ENCODE results near the gene ZIM2.
"Not testable (repeated sequence)": the region's sequence is repeated elsewhere in the genome, so short reads cannot be mapped to it uniquely, and the experiment has no call there.

ZIM2 gene

DNA sequence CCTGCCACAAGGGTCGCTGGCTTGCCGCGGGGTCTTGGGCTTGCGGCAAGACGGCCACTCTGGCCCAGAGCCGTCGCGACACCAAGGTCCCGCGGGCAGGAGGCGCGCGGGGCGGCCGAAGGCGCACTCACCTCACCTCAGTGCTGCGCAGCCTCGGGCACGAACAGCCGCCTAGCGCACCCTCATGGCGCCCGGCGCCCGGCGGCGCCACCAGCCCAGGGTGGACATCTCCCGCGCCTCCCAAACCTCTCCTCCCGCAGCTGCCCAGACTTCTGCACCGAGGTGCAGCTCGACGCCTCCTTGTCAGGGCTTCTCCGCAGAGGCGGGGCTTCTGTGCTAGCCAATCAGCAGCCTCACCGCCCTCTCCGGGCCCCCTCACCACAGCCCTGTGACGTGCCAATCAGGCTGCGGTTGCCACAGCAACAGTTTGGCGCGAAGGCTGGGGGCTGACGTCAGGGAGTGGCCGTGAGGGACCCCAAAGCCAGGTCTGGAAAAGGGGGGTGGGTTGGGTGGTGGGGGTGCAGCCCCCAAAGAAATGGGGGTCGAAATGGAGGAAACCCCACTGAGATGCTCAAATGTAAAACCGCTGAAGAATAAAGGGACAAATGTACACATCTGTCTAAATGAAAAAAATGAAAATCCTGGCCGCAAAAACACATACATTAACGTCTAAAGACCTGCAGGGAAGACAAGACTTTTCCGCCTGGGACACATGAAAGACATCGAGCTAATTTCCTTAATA, at the start of gene ZIM2, which contains the start of gene PEG3:
TSS of gene ZIM2 (minus strand) at position 276 of the 742 bp plus-strand sequence. CDS start 16,449 bp downstream, outside the sequence.
TSS of gene PEG3 (minus strand) at position 276 of the 742 bp plus-strand sequence. CDS start 16,071 bp downstream, outside the sequence.
- DNase-seq = no peak

DNA sequence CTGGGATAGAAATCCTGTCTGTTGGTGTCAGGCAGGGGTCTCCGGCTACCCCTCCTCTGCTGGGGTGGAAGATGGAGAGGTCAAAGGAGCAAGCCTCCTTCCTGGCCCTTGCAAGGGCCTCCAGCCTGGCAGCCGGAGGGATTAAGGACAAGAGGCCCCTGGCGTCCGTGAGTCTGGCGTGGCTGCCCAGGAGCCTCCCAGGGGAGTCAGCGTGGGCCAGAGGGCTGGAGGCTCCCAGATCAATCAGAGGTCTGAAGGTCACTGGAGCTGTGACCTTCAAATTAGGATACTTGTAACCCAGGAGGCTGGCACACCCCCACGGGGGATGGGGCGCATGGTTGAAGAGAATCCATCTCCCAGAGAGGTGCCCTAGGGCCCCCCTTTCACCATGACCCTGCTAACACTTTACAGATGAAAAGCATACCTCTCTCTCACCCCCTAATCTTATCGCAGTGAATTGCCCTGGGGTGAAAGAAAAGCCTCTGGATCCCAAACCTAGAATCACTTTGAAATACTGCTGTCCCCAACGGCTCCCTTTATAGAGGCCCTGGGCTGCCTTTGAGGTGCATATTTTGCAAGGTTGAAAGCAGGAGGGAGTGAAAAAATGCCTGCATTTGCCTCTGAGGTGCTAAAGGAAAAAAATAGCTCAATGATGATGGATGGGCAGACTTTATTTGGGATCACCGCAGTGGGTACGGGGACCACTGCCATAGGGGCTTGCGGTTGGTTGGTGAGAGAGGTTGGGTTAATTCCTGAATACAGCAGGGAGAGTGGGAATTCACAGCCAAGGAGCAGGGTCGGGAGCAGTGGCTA, 44.9 kb upstream of the ZIM2 start:
- DNase-seq = no peak

DNA sequence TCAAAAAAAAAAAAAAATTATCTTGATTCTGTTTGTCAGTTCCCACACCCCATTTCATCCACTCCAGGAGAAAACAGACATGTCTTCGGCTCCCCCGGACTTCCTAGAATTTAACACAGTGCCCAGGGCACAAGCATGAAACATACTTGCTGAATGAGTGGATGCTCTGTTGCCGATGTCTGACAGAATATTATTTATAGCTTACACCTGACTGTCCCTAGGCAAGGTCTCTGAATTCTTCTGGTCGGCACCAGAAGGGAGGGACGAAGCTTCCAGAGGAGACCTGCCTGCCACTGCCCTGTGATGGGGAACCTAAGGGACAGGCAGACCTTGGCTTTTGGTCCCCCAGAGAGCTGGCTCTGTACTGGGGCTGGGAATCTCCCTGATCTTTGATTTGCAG, 43.9 kb upstream of the ZIM2 start:
- DNase-seq = no peak

DNA sequence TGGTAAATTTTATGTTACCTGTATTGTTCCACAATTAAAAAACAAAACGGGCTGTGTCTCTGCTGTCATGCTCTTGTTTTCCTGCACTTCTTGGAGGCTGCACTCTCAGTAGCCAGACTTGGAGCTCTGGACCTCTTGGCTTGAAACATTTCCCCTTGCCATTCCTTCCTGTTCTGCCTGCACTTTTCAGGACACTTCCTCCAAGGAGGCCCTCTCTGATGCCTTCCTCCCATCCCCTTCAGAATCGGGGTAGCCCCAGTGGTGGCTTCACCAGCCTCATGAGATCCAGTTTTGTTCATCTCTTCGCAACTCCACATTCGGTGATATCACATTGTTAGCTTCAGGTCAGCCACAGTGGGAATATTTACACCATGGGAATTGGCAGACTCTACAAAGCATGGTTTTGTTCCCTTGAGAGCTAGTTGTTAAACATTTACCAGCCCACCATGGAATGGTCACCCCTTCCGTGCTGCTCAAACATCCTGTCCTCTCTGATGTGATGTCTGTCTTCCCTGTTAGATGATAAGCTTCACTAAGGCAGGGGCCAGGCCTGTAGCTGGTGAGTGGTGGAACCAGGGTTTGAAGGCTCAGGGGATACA, 40.2 kb upstream of the ZIM2 start:
- DNase-seq = no peak

DNA sequence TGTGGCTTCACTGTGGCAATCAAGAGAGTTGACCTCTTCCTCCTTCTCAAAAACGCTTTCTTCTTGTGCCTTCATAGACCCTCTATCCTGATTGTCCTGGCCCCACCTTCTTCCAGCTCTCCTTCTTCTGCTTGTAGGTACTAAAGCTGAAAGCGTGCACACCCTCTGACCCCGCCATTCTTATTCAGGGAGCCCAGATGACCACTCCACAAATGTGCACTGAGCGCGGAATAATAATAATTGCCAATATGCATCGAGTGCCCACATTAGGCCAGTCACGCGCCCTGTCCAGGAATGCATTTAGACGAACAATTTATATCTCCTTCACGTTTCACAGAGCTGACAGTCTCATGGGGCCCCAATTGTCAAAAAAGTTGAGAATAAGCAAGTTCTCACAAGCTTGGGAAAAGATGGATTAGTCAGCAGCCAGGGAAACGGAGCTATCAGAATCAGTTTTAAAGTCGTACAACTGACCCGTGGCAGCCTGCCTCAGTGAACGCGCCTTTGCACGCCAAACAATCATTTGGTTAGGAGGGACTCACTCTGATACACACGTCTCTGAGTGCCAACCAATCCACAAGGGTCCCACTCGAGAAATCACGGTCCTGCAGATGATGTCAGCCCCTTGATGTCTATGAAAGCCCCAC, 36.7 kb upstream of the ZIM2 start:
- DNase-seq = no peak

DNA sequence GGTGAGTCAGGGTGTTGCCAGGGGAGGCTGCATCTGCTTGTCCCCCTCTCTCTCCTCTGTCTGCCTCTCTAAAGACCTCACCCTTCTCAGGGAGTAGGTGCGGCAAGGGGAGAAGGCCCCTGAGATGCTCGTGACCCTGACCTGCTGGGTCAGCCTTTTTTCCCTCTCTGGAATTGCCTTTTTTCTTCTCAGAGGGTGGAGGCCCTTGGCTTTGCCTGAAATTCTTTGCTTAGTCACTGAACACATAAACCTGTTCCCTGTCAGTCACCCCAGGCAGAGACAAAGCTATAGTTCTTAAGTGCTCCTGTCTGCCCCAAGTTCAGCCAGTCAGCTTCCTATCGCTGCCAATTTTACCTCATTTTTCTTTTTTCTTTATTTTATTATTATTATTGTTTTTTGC, 35.2 kb upstream of the ZIM2 start:
- DNase-seq = no peak

DNA sequence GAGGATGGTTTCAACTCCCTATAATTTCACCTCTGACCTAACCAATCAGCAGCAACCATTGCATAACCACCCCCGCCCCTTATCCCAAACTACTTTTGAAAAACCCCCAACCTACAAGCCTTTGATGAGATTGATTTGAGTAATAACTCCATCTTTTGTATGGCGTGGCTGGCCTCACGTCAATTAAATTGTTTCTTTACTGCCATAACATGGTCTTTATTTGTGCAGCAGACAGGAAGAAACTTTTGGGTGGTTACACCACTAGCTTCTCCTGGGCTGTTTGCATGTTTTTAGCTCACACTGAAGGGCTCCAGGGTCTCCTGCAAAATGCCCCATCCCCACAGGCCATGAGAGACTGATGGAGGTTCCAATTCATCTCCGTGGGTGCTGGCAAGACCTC, 34.0 kb upstream of the ZIM2 start:
- no peak for DNase-seq

DNA sequence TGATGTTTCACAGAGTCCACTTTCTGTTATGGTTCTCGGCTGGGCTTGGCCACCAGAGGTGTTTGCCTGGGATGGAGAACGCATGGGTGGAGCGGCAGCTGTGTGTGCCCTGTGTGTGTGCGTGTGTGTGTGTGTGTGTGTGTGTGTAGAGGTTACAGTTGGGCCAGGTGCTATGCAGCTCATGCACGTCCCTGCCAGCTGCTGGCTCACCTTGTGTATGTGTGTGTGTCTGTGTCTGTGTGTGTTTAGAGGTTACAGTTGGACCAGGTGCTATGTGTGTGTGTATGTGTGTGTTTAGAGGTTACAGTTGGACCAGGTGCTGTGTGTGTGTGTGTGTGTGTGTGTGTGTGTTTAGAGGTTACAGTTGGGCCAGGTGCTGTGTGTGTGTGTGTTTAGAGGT, 33.0 kb upstream of the ZIM2 start:
- DNase-seq = no peak

DNA sequence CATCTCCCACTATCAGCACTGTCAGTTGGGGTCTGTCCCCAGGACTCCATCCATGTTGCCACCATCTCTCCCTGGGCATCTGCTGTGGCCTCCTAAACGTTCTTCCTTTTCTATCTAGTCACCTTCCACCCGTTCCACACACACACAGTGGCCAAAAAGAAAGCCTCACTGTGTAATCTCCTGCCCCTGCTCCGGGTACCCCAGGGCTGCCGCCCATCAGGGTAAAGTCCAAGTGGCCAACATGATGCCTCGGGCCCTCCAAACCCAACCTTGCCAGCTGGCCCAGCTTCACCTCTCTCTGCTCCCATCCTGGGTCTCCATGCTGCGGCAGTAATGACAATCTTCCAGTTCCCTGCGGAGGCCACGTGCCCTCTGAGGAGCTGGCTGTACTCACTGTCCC, 29.4 kb upstream of the ZIM2 start:
- DNase-seq = no peak

DNA sequence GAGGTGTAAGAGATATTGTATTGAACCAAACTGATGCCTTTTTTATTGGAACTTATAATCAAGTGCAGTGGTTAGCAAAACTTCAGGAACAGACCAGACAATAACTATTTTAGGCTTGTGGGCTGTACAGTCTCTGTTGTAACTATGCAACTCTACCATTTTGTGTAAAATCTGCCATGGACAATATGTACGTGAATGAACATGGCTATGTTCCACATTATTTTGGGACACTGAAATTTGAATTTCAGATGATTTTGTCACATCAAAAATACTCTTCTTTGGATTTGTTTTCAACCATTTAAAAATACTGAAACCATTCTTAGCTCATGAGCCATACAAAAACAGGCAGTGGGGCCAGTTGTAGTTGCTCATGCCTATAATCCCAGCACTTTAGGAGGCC, 27.9 kb upstream of the ZIM2 start:
- no peak for DNase-seq

DNA sequence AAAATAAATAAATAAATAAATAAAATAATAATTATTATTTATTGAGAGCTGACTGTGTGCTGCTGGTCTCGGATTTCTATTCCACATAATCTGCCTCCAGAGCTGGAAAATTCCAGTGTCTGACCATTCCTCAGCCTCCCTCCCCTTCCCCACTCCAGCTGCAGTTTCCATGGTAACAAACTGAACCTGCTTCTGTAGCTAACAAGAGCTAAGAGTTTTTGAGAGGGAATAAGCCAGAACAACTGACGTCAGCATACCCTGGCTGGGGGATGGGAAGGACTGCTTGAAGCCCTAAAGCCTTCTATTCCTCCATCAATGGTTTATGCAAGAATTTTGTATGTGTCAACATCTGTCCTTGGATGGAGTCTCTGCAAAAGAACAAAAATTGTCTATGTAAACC, 26.0 kb upstream of the ZIM2 start:
- DNase-seq = no peak

DNA sequence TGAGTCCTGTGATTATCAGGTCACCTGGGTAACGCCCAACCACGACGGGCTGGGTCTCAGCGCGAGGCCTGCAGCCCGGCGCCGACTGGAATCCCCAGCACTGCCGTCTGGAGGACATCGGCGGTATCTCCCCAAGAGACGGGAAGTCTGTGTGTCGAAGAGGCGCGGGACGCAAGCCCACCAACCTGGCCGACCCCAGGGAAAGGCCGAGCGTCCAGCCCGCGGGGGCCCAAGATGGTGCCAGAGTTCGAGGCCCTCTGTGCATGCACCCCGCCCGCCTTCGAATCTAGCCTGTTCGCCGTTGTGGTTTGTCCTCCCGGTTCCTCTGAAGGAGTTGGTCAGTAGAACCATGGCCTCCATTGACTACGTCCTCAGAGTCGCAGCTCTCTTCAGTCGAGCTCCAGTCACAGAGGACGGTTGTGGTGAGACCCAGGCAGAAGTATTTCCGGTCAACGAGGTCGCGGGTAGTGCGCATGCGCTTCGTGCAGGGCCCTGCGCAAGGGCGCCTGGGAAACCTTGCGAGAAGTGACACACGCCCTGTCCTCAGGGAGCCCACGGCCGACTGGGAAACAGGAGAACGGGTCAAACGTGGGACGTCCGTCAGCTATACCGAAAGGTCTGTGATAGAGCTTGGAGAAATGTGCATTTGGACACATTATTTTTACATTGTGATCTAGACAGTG, 24.1 kb upstream of the ZIM2 start:
- no peak for DNase-seq

DNA sequence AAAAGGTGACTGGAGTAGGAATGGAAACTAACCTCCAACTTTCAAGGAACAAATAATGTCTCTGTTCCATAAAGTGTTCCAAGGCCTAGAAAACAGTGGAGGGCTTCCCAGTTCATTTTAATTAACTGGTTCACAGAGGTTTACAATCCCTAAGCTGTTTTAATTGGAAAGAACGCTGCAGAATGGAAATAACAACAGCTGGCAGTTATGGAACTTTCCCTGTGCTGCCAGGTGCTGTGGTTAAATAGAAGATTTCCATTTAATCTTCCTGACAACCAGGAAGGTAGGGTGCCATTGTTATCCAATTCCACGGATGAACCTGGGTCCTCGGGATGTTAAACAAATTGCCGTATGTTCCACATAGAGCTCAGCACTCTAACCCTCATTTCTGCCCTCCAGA, 22.2 kb upstream of the ZIM2 start:
- no peak for DNase-seq

DNA sequence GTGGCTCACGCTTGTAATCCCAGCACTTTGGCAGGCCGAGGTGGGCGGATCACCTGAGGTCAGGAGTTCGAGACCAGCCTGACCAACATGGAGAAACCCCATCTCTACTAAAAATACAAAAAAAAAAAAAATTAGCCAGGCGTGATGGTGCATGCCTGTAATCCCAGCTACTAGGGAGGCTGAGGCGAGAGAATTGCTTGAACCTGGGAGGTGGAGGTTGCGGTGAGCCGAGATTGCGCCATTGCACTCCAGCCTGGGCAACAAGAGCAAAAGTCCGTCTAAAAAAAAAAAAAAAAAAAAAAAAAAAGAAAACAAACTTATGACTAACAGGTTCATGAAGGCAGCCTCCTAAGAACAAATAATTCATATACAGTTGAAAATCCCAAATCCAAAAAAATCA, 19.9 kb upstream of the ZIM2 start:
- not testable (repeated sequence) for DNase-seq

DNA sequence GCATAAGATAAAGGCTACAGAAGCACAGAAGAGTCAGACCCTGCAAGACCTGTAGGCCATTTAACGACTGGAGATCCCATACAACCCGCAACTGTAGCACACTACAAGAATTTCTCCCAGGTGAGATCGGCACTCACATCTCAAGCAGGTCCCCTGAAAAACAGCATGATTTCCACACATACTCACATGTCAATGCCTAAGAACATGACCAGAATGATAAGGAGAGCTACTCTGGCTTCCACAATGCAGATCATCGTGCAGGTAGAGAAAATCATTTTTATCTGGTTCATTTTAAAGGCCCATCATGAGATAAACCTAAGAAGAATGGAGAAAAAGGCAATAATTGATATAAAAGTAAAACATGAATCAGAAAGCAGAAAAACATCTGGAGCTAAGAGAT, 17.5 kb upstream of the ZIM2 start:
- no peak for DNase-seq

DNA sequence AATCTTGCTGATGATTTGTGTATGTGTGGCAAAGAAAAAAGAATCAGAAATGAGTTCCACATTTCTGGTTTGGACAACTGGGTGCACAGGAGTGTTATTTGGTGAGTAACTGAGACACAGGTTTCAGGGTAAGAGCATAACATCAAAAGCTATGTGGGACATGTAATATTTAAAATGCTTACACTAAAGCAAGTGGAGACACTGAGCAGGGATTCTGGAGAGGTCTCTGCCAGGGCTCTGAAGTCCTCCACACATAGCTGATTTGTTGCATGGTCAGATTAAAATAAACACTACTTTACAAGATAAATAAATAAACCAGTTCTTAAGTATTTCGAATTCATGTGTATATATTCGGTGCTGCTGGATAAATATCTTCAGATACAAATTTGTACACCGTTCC, 16.3 kb upstream of the ZIM2 start:
- no peak for DNase-seq

DNA sequence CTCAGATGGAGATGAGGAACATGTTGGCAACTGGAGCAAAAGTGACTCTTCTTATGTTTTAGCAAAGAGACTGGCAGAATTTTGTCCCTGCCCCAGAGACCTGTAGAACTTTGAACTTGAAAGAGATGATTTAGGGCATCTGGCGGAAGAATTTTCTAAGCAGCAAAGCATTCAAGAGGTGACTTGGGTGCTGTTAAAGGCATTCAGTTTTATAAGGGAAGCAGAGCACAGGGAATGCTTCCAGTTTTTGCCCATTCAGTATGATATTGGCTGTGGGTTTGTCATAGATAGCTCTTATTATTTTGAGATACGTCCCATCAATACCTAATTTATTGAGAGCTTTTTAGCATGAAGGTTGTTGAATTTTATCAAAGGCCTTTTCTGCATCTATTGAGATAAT, 11.8 kb upstream of the ZIM2 start:
- not testable (repeated sequence) for DNase-seq

DNA sequence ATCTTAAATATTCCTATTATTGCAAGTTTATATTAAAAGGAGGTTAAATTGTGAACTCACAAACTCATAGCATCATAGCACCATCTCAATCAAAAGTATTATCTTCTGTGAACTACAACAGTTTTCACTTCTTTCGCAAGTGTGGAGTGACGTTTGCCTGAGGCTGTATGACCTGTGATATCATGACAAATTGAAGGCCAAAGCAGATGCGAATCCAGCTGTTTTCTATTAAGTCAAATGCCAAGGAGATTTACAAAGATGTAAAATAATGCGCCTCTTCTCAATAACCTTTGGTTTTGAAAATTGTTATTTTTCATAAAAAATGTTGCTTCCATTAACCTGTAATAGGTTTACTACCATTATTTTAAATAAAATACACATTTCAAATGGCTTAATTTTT, 7.6 kb upstream of the ZIM2 start:
- no peak for DNase-seq

DNA sequence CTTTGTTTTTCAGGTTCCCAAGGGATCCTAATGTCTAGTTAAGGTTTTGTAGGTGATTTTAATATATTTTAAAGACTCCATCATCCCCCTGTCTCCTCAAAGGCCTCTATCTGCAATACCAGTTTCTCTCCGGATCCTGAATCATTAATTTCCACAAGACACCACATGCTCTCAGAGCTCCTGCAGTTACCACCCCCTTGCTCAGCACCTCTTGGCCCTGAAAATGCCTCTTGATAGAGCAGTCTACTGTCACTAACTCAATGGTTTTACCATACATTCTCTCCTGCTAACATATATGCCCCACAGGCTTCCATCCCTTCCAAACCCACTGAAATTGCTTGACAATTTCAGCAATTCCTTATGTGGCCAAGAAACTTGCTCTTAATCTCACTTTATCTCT, 1.9 kb upstream of the ZIM2 start:
- no peak for DNase-seq

DNA sequence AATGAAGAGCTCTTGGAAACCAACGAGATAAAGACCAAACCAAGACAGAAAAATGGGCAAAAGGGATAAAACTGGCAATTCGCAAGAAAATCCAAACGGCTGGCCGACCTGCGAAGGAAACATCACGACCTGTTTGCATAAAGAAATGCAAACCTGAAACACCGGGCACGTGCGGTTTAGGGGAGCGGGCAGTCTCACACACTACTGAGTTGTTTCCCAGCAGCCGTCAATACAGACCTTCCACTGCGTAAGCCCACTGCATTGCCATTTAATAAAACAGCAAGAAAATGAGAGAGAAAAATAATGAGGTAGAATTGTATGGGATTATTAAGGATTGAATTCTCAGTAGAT, 642 bp upstream of the ZIM2 start:
- DNase-seq = no peak

DNA sequence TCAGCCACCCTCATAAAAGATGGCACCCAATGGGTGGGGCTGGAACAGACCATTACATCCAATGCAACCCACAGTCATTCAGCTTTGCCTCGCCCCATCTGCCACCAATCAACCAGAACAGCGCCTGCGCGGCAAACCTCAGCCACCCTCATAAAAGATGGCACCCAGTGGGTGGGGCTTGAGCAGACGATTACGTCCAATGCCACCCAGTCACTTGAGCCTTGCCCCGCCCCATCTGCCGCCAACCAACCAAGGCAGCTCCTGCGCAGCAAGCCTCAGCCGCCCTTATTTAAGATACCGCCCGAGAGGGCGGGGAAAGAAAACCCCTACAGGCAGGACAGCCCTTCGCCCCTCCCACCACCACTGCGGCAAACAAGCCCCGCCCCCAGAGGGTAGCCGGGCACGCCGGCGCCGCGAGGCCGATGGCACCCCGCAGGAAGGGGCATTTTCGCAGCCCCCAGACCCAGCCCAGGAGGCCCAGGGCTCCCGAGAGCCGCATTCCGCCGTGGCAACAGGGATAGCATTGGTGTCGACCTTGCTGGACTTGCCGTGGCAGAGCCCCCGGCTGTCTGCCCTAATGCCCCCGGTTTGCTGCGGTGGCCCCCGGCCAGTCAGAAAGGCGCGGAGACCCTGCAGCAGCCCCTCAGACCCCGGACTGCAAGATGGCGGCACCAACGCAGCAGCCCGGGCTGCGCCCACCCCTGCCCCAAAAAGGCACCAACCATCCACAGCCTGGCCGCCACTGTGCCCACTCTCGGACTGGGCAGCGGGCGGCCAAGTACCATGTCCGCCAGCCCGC, 675 bp downstream of the ZIM2 start:
- DNase-seq = no peak

Data from activated CD8-positive, alpha-beta memory T cell treated with anti-CD3 and anti-CD28 coated beads, Interleukin-2, amount 50 U/mL, for 4 hours (primary cell).